ENCODE data around the gene EFNA3.

The EFNA3 gene

GRCh38 chr1:155136748-155137147, 58.1 kb downstream of the EFNA3 start:
- DNase-seq = no peak

Measured in NCI-H1694 treated with DMSO at 0.1 percent for 48 hours (cell line).